MCF 10A (cell line): ENCODE data around the gene TMEM117. TPM values are rescaled to one million over a fixed set of nuclear protein-coding genes. Genes with fewer than 3 reads are reported as not detected.

Experiments used
- BruUV-seq: library from RNA; stranded (reverse); fragments of 400-500 nt; replicated peaks from 2 replicates; lab custom pipeline; 2021; lab: Mats Ljungman, UMichigan
- CTCF ChIA-PET: fragments of 300-600 bp; sonication (Branson Sonifier 250); formaldehyde crosslinking; extraction: SDS; loops from one replicate; lab custom pipeline; 2021; ENCODE audit warnings: antibody characterized with exemption, inconsistent platforms; lab: Yijun Ruan, JAX
- POLR2A ChIA-PET: fragments of 300-600, 350-650 bp; sonication (Branson Sonifier 250); formaldehyde crosslinking; extraction: SDS; loops from one replicate; lab custom pipeline; 2020; ENCODE audit warnings: antibody characterized with exemption, inconsistent platforms; lab: Yijun Ruan, JAX
- DNase-seq: peaks from one replicate; pipeline ENCODE4 v3.0.0-alpha.2; 2018; ENCODE audit not compliant: unreplicated experiment
- H3K27ac Mint-ChIP-seq: one replicate; pipeline ENCODE4 v1.8.0; 2022; ENCODE audit warnings: mild to moderate bottlenecking, low read depth, mixed read lengths; ENCODE audit not compliant: unreplicated experiment
- H3K27me3 Mint-ChIP-seq: one replicate; pipeline ENCODE4 v1.8.0; 2022; ENCODE audit warnings: mixed read lengths; ENCODE audit not compliant: insufficient read depth, unreplicated experiment
- H3K36me3 Mint-ChIP-seq: one replicate; pipeline ENCODE4 v1.8.0; 2022; ENCODE audit warnings: mild to moderate bottlenecking, moderate library complexity, mixed read lengths; ENCODE audit not compliant: insufficient read depth, unreplicated experiment
- H3K4me1 Mint-ChIP-seq: one replicate; pipeline ENCODE4 v1.8.0; 2022; ENCODE audit warnings: mixed read lengths; ENCODE audit not compliant: insufficient read depth, unreplicated experiment
- H3K4me3 Mint-ChIP-seq: one replicate; pipeline ENCODE4 v1.8.0; 2022; ENCODE audit warnings: mild to moderate bottlenecking, moderate library complexity, mixed read lengths; ENCODE audit not compliant: unreplicated experiment
- H3K9me3 Mint-ChIP-seq: one replicate; pipeline ENCODE4 v1.8.0; 2022; ENCODE audit warnings: mixed read lengths; ENCODE audit not compliant: unreplicated experiment
- CTCF ChIP-seq: fragments of 200-600 bp; IDR thresholded peaks from one replicate; pipeline ENCODE4 v1.8.0; 2022; ENCODE audit warnings: antibody characterized with exemption, mild to moderate bottlenecking; ENCODE audit not compliant: unreplicated experiment
- intact Hi-C: fragments of 100-400 bp; cut with micrococcal nuclease; formaldehyde crosslinking; loops from 2 replicates; pipeline ENCODE4 v1.14.1; 2022
- total RNA-seq: library from RNA; stranded (reverse); gene quantifications from 2 replicates; pipeline ENCODE4 v1.2.3, GENCODE V29; 2022

Gene TMEM117
- total RNA-seq, 1 experiment from 2014 or later: 3.2 TPM

GRCh38 chr12:43805860-43806736, 29.8 kb upstream of the TMEM117 start, which contains the start of gene TWF1:
Gene TWF1 (minus strand): TSS chr12:43806317. CDS start chr12:43806245, 72 bp downstream.
- BruUV-seq: no TSS peak
- TF ChIP-seq CTCF: peak; percentile 28
- no peaks in the 10 kb centered on the region for H3K9me3 Mint-ChIP-seq
- peak within 1 kb of the TSS; percentile 86 for H3K4me3 Mint-ChIP-seq
- H3K4me1 Mint-ChIP-seq: peaks cover 7% of the 10 kb centered on the region
- peak within 1 kb of the TSS; percentile 98 for H3K27ac Mint-ChIP-seq
- DNase-seq: peak; percentile 75
- ChIA-PET POLR2A (interaction anchor here (0.8 to 8.8 kb wide), 35 partner anchors 9 to 1481 kb away, joined by 3 to 152 read pairs (median 4); partner anchors contain the start of genes IRAK4, PPHLN1, PUS7L and TMEM117), CTCF (interaction anchor here (0.7 to 5.2 kb wide), 12 partner anchors 11 to 79 kb away, joined by 3 to 45 read pairs (median 3); no protein-coding TSS in a partner anchor)
- intact Hi-C loops: loop anchor here (1.0 to 2.0 kb wide), 3 partner anchors 30 to 76 kb away; partner anchors contain the start of genes IRAK4, PUS7L and TMEM117
- no peaks in the 10 kb centered on the region for H3K27me3 Mint-ChIP-seq
- H3K36me3 Mint-ChIP-seq: peaks cover 26% of the 10 kb centered on the region

- Mint-ChIP-seq H3K27me3 (no peaks in the 10 kb centered on the region), H3K27ac (peak overlapping the region; percentile 98), H3K4me1 (peaks cover 7% of the 10 kb centered on the region), H3K4me3 (peak overlapping the region; percentile 86), H3K36me3 (peaks cover 22% of the 10 kb centered on the region), H3K9me3 (no peaks in the 10 kb centered on the region)
- no peak for TF ChIP-seq CTCF
- CTCF ChIA-PET: interaction anchor here (0.7 to 5.2 kb wide), 7 partner anchors 10 to 76 kb away, joined by 3 to 45 read pairs (median 3); no protein-coding TSS in a partner anchor
- DNase-seq: no peak
- TSS peak; percentile 84 for BruUV-seq
- POLR2A ChIA-PET: interaction anchor here (0.8 to 8.8 kb wide), 18 partner anchors 11 to 1482 kb away, joined by 3 to 152 read pairs (median 6); partner anchors contain the start of genes IRAK4, PUS7L and TMEM117
- intact Hi-C loops: loop anchor here (1.0 kb wide), 1 partner anchor 30 kb away; the partner anchor contains the start of gene TMEM117
Observed at GRCh38 chr12:43806737-43807072, 29.2 kb upstream of the TMEM117 start.

- DNase-seq: no peak
- H3K4me3 Mint-ChIP-seq: peak overlapping the region; percentile 86
- no peaks in the 10 kb centered on the region for H3K9me3 Mint-ChIP-seq
- peak overlapping the region; percentile 98 for H3K27ac Mint-ChIP-seq
- no peaks in the 10 kb centered on the region for H3K27me3 Mint-ChIP-seq
- H3K36me3 Mint-ChIP-seq: peaks cover 15% of the 10 kb centered on the region
- TF ChIP-seq CTCF: no peak
- POLR2A ChIA-PET: interaction anchor here (1.0 to 8.8 kb wide), 7 partner anchors 10 to 1482 kb away, joined by 3 to 152 read pairs (median 9); partner anchors contain the start of genes IRAK4, PUS7L and TMEM117
- intact Hi-C loops: no loop called here
- CTCF ChIA-PET: interaction anchor here (1.3 to 5.2 kb wide), 3 partner anchors 10 to 76 kb away, joined by 3 to 45 read pairs (median 4); no protein-coding TSS in a partner anchor
- peaks cover 7% of the 10 kb centered on the region for H3K4me1 Mint-ChIP-seq
- no TSS peak for BruUV-seq
Observed at GRCh38 chr12:43807386-43807785, 28.5 kb upstream of the TMEM117 start.
